GM18907 (cell line): ENCODE results near the gene TRPM7.
"Not testable (repeated sequence)": the region's sequence is repeated elsewhere in the genome, so short reads cannot be mapped to it uniquely, and the experiment has no call there.

Experiments used
- ATAC-seq: cut with Tn5 transposase; IDR thresholded peaks from one replicate; pipeline ENCODE4 v1.9.1; 2021; ENCODE audit warnings: mild to moderate bottlenecking, moderate library complexity; ENCODE audit not compliant: unreplicated experiment

The TRPM7 gene

GRCh38 chr15:50675535-50676144, 11.0 kb downstream of the TRPM7 start:
- no peak for ATAC-seq

DNA sequence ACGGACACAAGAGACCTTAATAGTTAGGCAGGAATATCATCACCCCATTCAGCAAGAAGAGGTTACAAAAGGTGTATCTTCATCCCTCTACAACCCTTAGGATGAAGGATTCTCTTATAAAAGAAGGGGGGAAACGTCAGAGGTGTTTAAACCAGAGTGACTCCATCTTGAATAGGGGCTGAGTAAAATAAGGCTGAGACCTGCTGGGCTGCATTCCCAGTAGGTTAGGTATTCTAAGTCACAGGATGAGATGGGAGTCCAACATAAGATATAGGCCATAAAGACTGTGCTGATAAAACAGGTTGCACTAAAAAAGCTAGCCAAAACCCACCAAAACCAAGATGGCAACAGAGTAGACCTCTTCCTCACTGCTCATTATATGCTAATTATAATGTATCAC, 16.5 kb downstream of the TRPM7 start:
- ATAC-seq = no peak

- ATAC-seq = no peak
Observed at GRCh38 chr15:50669611-50670010, 17.0 kb downstream of the TRPM7 start.

DNA sequence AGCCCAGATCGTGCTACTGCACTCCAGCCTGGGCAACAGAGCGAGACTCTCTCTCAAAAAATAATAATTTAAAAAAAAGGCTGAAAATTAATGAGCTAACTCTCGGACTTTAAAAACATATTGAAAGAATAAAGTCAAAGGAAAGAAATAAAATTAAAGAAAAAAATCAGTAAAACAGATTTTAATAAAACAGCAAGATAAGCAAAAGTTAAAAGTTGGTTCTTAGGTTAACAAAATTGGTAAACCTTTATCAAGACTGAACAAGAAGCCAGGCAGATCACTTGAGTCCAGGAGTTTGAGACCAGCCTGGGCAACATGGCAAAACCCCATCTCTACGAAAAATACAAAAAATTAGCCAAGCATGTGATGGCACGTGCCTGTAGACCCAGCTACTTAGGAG, 20.7 kb downstream of the TRPM7 start:
- no peak for ATAC-seq

DNA sequence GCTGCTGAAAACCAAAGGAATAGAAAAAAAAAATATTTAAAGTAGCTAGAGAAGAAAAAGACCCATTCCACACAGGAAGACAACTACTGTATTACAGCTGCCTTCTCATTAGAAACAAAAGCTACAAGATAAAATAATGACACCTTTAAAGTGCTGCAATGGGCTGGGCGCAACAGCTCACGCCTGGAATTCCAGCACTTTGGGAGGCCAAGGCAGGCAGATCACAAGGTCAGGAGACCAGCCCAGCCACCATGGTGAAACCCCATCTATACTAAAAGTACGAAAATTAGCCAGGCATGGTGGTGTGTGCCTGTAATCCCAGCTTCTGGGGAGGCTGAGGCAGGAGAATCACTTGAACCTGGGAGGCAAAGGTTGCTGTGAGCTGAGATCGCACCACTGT, 31.0 kb downstream of the TRPM7 start:
- no peak for ATAC-seq

DNA sequence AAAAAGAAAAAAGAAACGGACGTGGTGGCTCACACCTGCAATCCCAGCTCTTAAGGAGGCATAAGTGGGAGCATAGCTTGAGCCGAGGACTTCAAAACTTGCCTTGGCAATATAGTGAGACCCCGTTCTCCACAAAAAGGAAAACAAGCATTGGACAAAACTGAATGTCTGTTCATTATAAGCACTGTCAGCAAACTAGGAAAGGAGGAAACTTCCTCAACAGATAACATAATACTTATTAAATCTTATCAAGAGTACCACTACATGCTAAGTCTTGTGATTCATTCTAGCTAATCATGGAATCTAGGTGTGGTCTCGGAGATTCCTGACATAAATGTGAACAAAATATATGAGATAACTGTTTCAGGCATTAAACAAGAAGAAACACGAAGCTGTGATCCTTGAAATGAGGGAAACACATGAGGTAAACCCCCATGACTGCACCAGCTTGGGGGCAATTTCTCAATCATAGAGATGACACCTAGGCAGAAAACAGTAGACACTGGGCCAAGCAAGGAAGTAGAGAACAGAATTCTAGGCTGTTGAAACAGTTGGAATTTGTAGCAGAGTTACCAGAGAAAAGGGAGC, 33.3 kb downstream of the TRPM7 start:
- no peak for ATAC-seq

DNA sequence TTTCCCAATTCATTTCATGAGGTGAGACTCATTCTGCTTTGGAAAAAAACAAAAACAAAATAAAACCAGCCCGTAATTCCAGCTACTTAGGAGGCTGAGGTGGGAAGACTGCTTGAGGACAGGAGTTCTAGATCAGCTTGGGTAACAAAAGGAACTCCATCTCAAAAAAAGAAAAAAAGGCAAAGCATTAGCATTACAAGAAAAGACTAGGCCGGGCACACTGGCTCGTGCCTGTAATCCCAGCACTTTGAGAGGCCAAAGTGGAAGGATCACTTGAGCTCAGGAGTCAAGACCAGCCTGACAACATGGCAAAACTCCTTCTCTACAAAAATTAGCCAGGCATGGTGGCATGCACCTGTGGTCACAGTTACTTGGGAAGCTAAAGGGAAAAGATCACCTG, 33.9 kb downstream of the TRPM7 start:
- ATAC-seq = no peak

DNA sequence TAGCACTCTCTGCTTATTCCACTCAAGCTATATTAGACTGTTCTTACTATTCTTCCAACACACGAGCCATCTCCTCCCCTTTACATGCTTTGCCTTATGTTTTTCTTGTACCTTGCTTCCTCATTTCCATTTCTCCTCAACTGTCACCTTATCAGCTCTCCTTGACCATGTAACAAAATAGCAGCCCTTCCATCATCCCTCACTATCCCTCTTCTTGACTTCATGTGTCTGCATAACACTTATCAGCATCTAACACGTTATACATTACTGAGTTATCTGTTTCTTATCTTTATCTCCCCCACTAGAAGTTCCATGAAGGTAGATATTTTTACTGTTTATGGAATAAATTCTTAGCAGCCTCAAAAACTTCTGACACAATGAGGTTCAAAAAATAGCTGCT, 45.3 kb downstream of the TRPM7 start:
- no peak for ATAC-seq

DNA sequence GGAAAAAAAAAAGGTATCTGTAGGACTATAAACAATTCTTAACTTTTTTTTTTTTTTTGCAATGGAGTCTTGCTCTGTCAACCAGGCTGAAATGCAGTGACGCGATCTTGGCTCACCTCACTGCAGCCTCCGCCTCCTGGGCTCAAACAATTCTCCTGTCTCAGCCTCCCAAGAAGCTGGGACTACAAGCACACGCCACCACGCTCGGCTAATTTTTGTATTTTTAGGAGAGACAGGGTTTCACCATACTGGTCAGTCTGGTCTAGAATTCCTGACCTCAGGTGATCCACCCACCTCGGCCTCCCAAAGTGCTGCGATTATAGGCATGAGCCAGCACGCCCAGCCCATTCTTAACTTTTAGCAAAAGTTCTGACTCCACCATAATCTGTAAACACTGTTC, 50.5 kb downstream of the TRPM7 start:
- ATAC-seq = no peak

DNA sequence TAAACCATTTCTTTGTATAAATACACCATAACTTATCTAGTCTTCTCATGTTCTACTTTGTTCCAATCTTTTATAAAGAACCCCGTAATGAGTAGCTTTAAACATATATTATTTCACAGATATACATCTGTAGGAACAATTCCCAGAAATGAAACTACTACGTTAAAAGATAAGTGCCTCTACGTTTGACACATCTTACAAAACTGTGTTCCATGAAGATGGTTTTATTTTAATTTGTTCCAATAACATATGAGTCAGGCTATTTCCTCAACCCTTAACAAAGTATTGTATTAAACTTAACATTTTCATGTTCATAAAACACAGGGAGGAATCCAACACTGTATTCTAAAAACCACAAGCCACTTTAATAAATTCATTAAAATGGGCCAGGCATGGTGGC, 52.9 kb downstream of the TRPM7 start:
- ATAC-seq = no peak

DNA sequence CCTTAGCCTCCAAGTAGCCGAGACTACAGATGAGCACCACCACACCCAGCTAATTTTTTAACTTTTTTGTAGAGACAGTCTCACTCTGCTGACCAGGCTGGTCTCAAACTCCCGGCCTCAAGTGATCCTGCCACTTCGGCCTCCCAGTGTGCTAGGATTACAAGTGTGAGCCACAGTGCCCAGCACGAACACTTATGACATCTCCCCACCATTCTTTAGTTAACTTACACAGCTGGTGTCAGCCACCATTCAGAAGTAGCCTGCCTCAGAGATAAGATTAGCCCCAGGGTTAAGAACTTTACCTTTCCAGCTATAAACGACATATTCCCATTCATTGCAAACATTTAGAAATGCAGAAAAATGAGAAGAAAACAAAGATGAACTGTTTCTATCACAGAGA, 58.2 kb downstream of the TRPM7 start:
- no peak for ATAC-seq

- no peak for ATAC-seq
Observed at GRCh38 chr15:50627351-50628055, 59.1 kb downstream of the TRPM7 start.

- no peak for ATAC-seq
Observed at GRCh38 chr15:50624616-50625168, 61.9 kb downstream of the TRPM7 start.

- not testable (repeated sequence) for ATAC-seq
Observed at GRCh38 chr15:50622361-50622943, 64.1 kb downstream of the TRPM7 start.

DNA sequence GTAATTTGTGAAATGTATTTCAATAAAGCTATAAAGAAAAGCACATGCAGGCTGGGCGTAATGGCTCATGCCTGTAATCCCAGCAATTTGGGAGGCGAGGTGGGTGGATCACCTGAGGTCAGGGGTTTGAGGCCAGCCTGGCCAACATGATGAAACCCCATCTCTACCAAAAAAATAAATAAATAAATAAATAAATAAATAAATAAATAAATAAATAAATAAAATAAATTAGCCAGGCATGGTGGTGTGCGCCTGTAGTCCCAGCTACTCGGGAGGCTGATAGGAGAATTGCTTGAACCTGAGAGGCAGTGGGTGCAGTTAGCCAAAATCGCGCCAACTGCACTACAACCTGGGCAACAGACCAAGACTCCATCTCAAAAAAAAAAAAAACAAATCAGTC, 69.6 kb downstream of the TRPM7 start:
- not testable (repeated sequence) for ATAC-seq

GRCh38 chr15:50616554-50616953, 70.0 kb downstream of the TRPM7 start:
- not testable (repeated sequence) for ATAC-seq

DNA sequence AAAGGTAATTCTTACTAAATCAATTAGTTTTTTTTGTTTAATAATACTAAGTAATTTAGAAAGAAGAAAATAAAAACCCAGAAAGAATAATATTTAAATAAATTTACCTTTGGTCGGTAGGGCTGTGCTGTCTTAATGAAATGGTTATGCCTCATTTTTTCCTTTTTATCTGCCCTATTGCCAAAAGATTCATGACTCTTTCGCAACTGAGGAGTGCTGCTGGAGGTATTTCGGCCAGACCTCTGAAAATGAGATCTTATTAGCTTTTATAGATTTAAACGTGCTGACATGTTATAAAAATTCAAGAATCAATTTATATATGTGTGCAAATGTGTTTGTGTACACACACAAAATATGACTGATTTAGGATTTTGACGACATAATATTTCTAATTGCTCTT, 73.0 kb downstream of the TRPM7 start:
- no peak for ATAC-seq

GRCh38 chr15:50607129-50607528, 79.5 kb downstream of the TRPM7 start:
- no peak for ATAC-seq

DNA sequence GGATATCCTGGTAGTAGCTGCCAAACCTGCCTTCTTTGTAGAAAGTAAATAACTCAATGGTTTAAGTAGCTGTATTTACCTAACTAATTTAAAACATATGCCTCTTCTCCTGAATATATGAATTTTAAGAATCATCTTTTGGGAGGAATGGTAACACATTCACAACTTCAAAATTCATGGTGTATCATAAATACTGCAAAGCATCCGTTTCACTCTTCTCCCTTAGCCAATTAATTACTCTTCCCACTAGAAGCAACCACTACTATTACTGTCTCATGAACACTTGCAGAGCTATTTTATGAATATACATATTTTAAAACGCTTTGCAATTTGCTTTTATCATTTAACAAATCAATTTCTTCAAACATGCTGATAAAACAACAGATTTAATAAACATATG, 81.1 kb downstream of the TRPM7 start:
- no peak for ATAC-seq

GRCh38 chr15:50602028-50602427, 84.6 kb downstream of the TRPM7 start:
- not testable (repeated sequence) for ATAC-seq

- no peak for ATAC-seq
Observed at GRCh38 chr15:50594311-50594710, 92.3 kb downstream of the TRPM7 start.

DNA sequence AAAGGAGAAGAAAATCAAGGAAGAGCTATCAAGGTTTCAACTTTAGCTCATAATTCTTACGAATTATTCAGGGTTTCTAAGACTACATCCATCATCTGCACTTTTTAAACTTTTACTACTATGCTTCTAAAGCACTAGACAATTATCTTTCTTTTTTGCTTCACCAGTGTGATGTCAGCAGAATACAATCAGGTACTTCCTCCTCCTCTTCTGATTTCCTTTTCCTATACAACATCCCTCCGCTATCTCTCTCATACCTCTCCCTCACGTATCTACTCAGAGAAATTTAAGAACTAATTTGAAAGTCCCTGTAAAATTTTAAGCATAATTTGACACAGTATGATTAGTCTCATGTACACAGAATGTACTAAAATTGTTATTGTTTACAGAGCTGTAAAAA, 92.8 kb downstream of the TRPM7 start:
- no peak for ATAC-seq
